NCI-H345 treated with DMSO at 0.1 percent for 48 hours (cell line): ENCODE data around the gene LKAAEAR1.
"Not testable (repeated sequence)": the region's sequence is repeated elsewhere in the genome, so short reads cannot be mapped to it uniquely, and the experiment has no call there.

Experiments used
- DNase-seq: peaks from one replicate; lab custom pipeline; 2025; ENCODE audit not compliant: unreplicated experiment; lab: John Stamatoyannopoulos, UW

The LKAAEAR1 gene

DNA sequence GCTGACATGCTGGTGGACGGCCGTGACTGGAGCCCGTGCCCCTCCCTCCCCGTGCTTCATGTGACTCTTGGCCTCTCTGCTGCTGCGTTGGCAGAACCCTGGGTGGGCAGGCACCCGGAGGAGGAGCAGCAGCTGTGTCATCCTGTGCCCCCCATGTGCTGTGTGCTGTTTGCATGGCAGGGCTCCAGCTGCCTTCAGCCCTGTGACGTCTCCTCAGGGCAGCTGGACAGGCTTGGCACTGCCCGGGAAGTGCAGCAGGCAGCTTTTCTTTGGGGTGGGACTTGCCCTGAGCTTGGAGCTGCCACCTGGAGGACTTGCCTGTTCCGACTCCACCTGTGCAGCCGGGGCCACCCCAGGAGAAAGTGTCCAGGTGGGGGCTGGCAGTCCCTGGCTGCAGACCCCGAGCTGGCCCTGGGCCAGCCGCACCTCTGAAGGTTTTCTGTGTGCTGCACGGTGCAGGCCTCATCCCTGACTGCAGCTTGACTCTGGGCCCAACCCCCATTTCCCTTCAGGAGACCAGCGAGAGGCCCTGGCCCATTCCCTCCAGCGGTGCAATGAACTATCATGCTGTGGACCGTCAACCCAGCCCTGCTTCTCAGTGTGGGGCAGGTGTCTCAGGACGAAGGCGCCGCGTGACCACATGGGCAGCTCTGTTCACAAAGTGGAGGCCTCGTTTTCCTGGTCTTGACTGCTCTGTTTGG is 15.0 kb upstream of the LKAAEAR1 start:
- DNase-seq, result peak; percentile 49

DNA sequence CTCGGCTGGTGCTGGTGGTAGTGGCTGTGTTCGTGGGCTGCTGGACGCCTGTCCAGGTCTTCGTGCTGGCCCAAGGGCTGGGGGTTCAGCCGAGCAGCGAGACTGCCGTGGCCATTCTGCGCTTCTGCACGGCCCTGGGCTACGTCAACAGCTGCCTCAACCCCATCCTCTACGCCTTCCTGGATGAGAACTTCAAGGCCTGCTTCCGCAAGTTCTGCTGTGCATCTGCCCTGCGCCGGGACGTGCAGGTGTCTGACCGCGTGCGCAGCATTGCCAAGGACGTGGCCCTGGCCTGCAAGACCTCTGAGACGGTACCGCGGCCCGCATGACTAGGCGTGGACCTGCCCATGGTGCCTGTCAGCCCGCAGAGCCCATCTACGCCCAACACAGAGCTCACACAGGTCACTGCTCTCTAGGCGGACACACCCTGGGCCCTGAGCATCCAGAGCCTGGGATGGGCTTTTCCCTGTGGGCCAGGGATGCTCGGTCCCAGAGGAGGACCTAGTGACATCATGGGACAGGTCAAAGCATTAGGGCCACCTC is 14.3 kb upstream of the LKAAEAR1 start:
- DNase-seq, result no peak

DNA sequence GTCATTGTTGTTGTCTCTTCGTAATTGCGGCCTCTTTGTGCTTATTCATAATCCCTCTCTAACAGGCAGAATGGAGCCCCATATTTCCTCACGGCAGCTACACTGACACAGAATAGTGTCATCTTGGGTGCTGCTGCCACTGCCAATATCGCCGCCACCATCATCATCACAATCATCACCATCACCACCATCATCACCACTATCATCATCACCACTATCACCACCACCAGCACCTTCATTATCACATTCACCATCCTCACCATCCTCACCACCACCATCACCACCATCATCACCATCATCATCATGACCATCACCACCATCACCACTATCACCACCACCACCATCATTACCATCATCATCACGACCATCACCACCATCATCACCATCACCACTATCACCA is 12.3 kb upstream of the LKAAEAR1 start:
- no peak for DNase-seq

DNA sequence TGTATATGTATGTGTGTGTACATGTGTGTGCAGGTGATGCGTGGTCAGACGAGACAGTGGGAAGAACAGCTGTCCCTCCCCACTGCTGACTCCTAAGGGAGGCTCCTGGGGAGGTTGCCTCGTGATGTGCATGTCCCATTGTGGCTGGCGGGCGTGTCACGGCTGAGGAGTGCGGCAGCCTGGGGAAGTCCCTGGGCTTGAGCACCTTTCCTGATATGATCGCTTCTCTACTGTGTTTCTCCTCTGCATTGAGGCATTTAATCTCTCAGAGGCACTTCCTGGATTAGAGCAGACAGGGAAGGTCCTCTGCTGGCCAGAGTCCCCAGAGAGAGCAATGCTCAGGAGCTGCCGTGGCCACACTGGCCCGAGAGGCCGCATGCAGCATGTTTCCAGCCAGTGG is 11.7 kb upstream of the LKAAEAR1 start:
- DNase-seq, result no peak

DNA sequence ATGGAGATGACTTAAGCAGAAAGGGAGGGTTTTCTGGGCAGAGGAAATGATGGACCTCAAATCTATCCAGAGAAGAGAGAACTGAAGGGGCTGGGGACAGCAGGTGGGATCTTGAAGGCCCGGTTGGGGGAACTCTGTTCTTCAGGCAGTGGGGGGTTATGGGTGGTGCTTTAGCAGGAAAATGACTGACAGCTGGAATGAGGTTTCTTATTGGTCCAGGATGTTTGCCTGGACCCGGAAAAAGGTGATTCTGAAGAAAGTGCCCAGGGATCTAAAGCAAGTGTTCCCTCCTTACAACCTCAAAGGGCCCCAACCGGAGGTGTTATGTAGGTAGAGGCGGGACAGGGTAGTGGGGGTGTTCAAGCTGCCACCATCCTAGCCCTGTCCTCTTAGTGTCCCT is 11.3 kb upstream of the LKAAEAR1 start:
- DNase-seq, result no peak

DNA sequence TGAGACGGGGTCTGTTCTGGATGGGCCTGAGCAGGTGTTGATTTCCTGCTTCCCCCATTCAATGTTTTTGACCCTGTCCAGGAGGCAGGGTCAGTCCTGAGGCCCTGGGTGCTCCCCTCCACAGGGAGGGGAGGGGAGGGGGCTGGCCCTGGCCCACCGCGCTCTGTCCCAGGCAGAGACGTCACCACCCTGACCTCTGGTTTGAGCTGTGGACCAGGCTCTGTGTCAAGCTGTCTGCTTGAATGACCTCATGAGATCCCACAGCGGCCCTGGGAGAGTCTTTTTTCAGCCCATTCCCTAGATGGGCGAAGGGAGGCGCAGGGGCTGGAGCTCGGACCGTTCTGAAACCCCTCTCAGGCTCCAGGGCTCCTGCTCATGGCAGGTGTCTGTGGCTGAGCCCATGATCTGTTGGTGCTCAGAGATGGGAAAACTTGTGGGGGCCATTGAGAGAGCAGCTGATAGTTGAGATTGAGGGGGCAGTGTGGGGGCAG is 8.9 kb upstream of the LKAAEAR1 start:
- no peak for DNase-seq

DNA sequence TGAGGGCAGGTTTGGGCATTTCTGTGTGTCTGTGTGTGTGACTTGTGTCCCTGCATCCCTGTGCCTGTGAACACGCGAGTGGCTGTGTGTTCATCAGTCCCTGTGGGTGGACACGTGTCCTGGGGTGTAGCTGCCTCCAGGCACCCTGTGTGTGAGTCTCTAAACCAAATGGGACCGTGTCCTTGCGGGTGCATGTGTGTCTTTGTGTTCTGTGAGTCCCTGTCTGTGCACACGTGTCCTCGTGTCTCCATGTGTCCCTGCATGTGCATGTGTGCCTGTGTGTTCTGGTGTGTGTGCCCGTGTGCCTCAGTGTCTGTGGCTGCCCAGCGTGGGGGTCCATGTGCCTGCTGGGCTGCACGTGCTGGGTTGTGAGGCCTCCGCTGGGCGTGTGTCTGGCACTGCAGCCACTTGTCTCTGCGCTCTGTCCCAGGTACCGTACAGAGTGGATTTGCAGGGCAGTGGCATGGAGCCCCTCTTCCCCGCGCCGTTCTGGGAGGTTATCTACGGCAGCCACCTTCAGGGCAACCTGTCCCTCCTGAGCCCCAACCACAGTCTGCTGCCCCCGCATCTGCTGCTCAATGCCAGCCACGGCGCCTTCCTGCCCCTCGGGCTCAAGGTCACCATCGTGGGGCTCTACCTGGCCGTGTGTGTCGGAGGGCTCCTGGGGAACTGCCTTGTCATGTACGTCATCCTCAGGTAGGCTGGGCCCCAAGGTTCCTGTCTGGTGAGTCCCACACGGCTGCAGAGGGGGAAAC is 8.2 kb upstream of the LKAAEAR1 start:
- no peak for DNase-seq

DNA sequence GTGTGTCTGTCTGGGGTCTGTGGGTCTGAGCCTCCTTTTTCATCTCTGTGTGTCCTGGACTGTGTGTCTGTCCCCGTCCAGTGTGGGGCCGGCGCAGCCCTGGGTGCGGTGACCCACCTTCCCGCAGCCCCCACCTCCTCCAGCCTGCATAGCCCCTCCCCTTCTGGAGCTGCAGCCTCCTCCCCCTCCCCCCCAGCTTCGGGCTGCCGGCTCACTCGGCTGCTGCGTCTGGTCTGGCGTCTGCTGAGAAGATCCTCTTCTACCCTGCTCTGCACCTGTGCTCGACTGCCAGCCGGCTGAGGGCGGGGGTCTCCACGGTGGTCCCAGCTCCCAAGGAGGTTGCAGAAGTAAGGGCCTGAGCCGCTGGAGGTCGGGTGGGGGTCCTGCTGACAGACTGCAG is 7.6 kb upstream of the LKAAEAR1 start:
- no peak for DNase-seq

DNA sequence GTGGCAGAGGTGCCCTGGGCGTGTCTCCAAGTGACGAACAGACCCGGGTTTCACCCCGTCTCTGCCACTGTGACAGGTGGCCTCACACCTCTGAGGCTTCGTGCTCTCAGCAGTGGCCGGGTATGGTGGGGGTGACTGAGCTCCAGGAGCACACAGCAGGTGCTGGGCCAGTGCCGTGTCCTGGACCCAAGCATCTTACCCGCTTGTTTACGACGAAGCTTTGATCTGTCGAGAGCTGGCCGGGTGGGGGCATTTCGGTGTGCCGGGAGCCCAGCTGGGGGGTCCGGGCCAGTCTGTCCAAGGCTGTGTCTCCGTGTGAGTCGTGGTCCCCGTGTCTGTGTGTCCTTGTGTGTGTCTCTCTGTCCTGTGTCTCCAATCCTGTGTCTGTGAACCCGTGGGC is 7.1 kb upstream of the LKAAEAR1 start:
- no peak for DNase-seq

DNA sequence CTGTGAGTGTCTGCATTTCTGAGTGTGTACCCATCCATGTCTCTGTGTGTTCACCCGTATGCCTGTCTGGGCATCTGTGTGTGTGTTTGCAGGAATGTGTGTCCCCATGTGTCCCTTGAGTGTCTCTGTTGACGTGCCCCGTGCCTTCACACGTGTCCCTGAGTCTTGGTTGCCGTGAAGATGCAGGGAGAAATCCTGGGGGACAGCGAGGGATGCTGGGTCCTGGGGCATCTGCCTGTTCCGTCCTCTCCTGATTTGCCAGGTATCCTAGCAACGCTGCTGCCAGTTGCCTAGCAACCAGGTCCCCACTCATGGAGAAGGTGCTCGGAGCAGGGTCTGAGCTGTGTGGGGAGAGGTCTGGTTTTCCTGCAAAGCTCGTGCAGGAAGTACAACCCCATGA is 6.0 kb upstream of the LKAAEAR1 start:
- DNase-seq, result no peak

DNA sequence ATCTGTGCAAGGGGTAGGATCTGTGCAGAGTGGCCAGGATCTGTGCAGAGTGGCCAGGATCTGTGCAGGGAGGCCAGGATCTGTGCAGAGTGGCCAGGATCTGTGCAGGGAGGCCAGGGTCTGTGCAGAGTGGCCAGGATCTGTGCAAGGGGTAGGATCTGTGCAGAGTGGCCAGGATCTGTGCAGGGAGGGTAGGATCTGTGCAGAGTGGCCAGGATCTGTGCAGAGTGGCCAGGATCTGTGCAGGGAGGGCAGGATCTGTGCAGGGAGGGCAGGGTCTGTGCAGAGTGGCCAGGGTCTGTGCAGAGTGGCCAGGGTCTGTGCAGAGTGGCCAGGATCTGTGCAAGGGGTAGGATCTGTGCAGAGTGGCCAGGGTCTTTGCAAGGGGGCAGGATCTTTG is 4.4 kb upstream of the LKAAEAR1 start:
- not testable (repeated sequence) for DNase-seq

DNA sequence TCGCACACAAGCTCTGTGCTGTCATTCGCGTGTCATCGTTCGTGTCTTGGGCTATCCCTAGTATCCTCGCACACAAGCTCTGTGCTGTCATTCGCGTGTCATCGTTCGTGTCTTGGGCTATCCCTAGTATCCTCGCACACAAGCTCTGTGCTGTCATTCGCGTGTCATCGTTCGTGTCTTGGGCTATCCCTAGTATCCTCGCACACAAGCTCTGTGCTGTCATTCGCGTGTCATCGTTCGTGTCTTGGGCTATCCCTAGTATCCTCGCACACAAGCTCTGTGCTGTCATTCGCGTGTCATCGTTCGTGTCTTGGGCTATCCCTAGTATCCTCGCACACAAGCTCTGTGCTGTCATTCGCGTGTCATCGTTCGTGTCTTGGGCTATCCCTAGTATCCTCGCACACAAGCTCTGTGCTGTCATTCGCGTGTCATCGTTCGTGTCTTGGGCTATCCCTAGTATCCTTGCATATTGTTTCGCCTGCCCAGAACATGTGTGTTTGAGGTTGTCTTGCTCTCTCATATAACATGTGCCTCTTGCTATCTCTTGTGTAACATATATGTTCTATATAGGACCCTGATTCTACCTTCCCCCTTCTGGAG is 3.1 kb upstream of the LKAAEAR1 start:
- DNase-seq, result not testable (repeated sequence)

DNA sequence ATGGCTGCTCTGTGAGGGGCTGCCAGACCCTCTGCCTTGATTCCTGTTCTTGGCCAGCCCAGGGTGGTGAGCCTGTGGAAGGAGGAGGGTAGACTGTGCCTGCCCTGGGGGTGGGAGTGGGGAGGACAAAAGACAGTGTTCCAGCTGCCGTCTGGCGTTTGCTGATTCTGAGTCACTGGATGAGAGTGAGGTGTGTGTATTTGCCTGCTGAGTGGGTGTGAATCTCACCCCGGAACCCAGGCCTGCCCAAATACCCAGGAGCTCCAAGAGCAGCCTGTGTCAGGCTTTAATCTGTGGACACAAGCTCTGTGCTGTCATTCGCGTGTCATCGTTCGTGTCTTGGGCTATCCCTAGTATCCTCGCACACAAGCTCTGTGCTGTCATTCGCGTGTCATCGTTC is 2.6 kb upstream of the LKAAEAR1 start:
- no peak for DNase-seq

DNA sequence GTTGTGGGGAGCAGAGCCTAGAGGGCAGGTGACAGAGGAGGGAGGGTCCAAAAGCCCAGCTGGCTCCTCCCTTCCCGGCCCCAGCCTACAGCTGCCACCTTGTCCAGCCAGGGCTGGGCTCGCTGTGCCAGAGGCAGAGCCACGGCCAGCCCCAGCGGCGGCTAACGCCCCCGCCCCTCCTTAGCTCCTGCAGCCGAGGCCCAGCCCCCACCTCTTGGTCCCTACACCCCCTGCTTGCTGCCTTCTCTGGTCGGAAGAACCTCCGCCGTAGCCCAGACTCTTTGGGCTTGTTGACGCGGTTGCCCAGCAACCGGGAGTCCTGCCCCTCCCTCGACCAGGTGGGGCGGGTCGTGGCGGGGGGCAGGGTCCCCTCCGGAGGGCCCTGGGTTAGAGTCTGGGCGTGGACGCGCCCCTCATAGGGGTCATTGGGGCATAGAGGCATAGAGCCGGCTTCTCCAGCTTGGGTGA is 521 bp upstream of the LKAAEAR1 start:
- DNase-seq, result no peak

DNA sequence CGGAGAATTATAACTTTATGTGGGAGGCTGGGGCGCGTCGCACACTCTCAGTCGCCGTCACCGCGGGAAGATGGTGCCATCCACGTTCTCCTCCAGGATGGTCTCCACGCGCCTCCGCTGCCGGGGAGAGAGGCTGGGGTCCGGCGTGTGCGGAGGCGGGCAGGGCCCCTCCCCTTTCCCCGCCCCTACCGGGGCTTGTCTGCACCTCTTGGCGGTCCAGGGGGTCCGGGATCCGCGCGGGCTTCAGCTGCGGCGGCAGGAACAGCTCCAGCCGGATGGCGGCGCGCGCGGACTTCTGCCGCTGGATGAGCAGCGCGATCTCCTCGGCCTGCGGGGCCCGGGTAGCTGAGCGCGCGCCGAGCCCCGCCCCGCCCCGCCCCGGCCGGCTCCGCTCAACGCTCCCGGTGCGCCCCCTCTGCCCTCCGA is 807 bp downstream of the LKAAEAR1 start:
- peak; percentile 87 for DNase-seq

DNA sequence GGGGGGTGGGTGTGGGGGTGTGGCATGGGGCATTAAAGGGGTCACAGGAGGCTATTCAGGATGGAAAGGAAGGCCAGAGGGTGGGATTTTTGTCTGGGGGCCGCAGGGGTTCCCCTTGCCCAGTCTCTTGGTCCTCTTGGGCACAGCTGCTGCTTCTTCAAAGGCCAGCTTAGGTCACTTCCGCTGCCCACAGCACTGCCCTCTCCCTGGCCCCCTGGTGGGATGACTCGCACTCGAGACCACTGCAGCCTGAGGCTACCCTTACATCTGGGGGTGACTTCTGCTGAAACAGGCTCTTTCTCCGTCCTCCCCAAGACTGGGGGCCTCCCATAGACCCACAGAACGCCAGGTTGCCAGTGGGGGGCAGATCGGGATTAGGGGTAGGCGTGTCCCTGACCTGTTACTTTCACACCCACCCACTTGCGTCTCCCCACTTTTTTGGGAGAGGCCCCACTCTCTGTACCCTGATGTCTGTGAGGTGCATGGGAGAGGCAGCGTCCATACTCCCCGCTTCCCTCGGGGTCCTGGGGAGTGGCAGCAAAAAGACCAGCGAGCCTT is 1.3 kb downstream of the LKAAEAR1 start:
- no peak for DNase-seq

DNA sequence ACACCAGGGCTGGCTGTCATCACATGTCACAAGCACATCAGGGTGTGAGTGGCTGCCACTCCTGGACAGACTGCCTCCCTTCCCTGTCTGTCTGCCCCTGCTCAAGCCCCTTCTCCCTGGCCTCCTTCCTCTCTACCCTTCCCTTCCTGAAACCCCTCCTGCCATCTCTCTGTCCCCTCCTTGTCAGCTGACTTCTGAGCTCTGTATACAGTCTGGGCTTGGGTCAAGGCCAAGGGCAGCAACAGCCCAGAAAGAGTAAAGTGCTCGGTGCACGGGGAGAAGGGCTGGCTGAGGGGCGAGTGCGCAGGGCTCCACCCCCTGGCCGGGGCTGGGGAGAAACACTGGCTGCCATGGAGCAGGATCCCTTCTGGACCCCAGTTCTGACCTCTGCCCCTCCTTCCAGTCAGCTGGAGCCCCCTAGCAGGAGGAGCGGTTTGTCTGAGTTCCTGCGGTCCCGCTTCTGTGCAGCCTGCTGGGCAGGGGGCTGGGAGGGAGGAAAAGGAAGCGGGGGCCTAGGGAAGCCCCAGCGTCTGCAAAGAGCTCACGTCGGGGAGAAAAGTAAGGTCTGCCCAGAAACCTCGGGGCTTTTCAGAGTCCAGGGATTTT is 2.0 kb downstream of the LKAAEAR1 start:
- no peak for DNase-seq

DNA sequence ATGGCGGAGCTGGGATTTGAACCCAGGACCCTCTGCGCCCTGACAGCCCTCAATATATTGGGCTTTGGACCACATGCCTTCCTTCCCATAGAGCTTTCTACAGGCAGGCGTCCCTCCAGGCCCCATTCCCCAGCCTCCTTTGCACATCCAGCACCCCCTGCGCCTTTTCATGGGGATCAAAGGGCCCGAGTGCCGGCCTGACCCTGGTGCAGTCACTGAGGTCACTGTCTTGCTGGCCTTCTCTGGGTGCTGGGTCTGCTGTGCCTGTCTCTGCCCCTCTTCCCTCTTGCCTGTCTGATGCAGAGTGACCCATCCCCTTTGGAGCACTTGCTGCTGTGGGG is 2.6 kb downstream of the LKAAEAR1 start:
- DNase-seq, result no peak

DNA sequence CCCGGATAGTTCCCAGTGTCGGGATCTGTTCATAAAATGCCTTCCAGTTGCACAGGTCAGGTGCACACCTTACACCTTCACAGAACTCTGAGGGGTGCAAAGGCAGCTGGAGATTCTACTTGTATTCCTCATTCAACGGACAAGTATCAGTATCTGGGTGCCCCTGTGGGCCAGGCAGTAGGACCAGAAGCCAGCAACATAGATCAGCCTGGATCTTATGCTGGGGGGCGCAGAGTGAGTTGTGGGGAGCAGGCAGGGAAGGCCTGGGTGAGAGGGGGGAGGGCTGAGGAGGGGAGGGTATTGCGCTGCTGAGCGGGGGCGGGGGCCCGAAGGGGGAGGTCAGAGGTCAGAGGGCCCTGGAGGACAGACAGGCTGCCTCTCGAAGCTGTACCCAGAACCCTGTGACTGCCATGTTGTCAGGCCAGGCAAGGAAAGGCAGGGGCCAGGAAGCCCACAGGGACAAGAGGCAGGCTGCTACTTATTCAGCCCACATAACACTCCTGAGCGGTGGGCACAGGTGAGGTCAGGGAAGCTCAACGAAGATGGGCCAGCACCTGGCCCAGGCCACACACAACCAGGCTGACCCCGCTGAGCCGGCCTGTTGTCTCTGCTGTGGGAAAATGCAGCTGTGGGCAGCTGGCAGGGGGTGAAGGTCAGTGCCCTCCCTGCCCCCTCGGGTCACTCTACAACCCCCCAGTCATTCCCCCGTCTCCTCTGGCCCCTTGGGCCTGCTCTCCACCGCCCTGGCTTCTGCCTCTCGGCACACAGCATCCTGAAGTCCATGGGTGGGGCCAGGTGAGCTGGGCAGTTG is 3.2 kb downstream of the LKAAEAR1 start:
- DNase-seq, result no peak
